SH-SY5Y (cell line): ENCODE results near the gene IFT122.

ENCODE experiments used
- GATA2 ChIP-seq: IDR thresholded peaks from 2 replicates; pipeline ENCODE4 v1.6.1; 2011; ENCODE audit warnings: mild to moderate bottlenecking, low read depth, low read length
- GATA3 ChIP-seq: IDR thresholded peaks from 2 replicates; pipeline ENCODE4 v1.6.1; 2011; ENCODE audit warnings: low read depth, mild to moderate bottlenecking, low read length, moderate library complexity

DNA sequence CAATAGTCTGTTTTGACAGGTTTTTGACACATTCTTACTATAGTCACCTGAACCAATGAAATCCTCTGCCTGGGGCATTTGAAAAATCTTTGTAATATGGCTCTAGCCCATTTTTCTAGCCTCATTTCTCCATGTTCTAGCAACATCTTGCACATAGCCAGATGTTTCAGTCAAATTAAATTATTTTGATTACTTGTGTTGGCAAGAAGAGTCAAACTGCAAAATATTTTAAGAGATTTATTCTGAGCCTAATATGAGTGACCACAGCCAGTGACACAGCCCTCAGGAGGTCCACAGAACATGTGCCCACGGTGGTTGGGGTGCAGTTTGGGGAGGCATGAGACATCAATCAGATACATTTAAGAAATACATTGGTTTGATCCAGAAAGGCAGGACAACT lies 6.9 kb downstream of the IFT122 start:
- no peak for TF ChIP-seq GATA2
- no peak for TF ChIP-seq GATA3
